Cerebellar cortex (tissue), 1 donor: ENCODE measurements around the gene POU2AF3.

Experiments
- DNase-seq: peaks from one replicate; pipeline ENCODE4 v3.0.0-alpha.2; 2015; ENCODE audit warnings: low spot score

Gene POU2AF3

DNA sequence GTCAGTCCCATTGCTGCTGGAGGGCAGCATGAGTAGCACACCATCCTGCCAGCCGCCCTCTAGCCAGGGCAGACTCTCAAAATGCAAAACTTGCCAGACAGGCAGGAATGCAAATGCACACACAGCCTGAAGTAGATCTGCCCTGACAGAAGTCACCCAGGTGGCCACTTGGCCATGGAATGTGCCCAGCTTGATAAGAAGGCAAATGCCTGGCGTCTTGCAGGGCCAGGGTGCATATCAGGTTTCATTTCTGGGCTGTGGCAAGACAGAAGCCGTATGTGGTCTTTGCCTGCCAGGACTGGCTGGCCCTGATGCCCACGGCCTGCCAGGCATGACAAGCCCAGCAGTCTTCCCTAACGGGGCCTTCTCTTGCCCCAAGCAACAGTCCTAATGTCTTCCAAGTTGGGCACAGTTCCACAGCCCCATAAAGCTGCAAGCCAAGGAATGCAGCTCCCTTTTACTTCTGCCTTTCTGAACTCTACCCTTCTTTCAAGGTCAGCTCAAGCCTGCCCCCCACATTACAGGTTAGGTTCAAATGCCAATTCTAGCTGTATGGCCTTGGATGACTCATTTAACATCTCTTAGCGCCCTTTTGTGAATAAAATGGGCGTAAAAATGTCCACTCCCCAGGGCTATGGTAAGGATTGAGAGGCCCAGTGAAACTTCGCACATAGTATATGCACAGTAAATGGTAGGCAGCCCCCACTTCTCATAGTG, 29.7 kb downstream of the POU2AF3 start:
- DNase-seq, result peak; percentile 98

- peak; percentile 11 for DNase-seq
These were observed 31.2 kb downstream of the POU2AF3 start for GRCh38 chr11:111329306-111330204.

DNA sequence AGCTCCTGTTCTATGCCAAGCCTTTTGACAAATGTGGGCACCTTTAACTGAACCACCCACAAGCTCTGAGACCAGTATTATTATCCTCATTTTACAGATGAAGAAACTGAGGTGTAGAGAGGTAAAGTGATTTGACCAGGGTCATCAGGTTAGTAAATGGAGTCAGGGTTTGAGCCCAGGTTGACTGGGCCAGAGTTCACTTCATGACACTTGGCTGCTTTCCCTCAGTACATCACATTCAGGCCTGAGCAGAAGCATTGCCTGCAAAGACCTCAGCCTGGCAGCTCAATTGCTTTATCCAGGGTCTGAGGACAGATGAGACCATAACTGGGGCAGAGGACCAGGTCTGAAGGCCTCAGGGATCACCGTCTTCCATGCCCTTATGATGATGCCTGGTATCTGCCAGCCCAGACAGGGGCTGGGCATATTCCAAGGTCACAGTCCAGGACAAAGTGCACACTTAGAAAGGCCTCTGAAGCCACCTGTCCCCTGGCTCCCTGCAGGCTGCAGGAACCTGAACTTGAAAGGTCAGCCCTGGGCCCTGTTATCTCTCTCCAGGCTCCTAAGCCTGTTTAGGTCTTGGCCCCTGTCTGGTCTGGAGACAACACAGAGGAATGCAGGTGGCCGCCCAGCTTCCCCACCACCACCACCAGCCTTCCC, 32.0 kb downstream of the POU2AF3 start:
- no peak for DNase-seq

DNA sequence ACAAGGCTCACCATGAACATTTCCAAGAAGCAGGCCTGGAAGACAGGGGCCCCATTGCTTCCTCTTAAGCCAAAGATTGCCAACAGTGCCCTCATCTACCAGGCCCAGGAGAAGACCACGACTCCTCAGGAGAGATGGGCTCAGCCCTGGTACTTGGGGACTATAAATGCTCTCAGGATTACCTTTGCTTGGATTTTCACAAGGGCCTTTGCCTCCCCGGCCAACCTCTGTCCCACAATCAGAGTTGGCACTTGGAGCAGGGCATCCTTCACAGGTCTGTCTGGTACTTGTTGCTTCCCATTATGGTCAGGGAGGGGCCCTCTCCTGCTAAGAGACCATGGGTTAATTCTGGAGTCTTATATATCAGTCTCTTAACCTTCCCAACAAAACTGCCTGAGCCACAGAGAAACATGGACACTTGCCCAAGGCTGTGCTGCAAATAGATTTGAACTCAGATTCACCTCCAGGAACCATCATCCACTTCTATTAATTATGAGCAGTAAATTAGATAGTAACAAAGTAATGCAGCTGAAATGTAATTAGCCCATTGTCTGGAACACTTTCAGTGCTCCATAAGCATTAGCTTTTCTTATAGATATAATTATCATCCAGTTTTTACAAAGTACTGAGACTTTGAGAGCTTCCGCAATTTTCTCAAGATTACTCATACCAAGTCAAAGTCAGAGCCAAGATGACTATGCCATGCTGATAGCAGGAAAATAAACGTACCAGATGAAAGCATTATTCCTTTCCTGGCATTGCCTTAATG, 33.5 kb downstream of the POU2AF3 start:
- DNase-seq, result no peak

- DNase-seq, result no peak
These were observed 36.5 kb downstream of the POU2AF3 start for GRCh38 chr11:111334532-111335502.

GRCh38 chr11:111335549-111335948, 37.2 kb downstream of the POU2AF3 start:
- no peak for DNase-seq

GRCh38 chr11:111336062-111336461, 37.7 kb downstream of the POU2AF3 start:
- DNase-seq, result no peak

DNA sequence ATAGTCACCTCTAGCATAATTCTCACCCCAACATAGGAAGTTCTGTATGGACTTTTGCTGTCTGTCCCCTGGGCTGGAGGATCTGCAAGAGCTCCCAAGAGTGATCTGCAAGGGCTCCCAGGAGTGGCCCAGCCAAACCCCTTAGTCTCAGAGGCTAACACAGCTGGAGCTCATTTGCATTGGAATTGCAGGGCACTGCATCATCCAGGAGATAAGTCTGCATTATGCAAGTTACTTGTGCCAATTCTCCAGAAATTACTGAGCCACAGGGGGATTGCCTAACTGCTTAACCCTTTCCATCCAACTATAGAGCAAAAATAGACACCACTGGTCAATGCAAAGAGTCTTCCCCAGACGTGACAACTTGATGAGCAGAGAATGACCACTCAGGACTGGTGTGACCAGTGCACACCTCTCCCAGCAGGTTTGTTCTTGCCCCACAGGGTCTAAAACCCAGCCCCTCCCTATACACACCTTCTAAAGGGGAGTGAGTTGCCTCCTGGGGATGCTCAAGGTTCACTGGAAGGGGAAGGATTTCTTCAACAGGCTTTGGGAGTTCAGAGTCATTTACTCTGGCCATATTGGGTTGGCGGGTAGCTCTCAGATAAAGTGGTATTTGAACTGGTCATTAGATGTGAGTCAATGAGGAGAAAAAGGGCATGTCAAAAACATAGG, 38.4 kb downstream of the POU2AF3 start:
- no peak for DNase-seq

DNA sequence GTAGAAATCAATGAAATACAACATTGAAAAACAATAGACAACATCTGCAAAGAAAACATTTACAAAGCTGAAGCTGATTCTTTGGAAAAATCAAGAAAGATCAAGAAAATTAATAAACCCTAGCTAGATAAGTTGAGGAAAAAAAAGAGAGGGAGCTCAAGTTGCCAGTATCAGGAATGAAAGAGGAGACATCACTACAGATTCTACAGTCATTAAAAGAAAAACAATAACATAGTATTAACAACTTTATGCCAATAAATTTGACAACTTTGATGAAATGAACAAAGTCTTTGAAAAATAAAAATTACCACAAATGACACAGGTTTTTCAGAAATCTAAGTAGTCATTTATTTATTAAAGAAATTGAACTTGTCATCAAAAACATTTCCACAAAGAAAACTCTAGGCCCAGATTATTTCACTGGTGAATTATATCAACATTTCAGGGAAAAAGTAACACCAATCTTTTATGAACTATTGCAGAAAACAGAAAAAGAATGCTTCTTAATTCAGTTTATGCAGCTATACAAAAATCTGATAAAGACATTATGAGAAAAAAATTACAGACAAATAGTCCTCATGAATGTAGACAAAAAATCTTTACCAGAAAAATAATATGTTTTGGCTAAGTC, 41.5 kb downstream of the POU2AF3 start:
- DNase-seq, result no peak

GRCh38 chr11:111342329-111342728, 44.0 kb downstream of the POU2AF3 start:
- DNase-seq, result no peak

DNA sequence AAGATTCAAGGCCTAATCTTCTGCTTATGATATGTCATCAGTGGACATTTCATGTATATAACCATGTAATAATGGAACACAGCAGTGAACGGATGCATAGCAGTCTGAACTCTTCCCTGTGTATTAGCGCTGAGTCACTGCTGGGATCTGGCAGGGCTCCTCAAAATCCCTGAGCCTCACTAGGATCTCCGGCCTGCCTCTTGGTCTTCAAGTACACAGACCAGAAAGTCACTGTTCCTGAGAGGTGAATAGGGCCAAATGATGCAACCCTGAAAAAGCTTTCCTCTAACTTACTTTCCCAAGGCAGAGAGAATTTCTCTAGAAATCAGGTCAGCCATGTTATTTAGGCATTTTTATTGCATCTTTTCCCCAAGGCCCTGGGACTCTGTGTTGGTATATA, 45.7 kb downstream of the POU2AF3 start:
- no peak for DNase-seq

DNA sequence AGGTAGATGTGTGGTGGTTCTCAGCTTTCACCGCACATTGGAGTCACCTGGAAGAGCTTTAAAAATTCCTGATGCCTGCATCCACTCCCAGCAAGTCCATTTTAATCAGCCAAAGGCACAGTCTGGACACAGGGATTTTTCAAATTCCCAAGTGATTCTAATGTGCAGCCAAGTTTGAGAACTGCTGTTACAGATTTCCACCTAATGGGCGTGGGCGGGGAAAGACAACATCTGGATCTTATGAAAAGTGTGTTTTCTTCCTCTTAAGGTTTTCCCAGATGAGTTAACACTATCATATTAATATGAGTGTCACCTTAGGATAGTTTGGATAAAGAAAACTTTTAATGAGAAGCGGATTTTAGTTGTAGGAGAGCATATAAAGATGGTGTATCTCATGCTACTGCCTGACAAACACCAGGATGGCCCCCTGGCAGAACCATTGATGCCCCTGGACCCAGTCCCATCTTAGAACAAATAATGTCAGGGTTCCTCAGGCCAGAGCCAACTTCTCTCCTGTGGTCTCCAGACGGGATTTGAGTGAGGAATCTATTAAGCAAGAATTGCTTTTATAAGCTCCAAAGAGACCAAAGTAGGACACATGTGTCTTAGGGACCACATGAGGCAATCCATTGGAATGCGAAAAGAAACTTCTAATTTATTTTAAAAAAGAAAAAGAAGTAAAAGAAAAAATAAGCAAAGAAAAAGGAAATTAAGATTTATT, 48.8 kb downstream of the POU2AF3 start:
- no peak for DNase-seq

DNA sequence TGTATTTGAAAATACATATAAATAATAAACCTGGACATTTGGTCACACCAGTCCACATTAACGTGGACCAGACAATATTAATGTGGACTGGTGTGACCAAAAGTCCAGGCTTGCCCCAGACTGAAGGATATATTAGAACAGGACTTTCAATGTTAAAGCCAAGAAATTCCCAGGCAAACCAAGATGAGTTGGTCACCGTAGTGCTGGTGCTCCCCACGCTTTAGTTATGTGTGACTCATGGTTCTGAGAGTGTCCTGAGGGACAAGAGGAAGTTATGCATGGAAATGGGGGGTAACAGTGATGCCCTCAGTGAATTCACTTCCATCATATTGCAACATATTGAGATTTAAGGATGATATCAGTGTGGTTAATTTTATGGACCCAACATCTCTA, 49.4 kb downstream of the POU2AF3 start:
- DNase-seq, result no peak

GRCh38 chr11:111348147-111348546, 49.8 kb downstream of the POU2AF3 start:
- no peak for DNase-seq

DNA sequence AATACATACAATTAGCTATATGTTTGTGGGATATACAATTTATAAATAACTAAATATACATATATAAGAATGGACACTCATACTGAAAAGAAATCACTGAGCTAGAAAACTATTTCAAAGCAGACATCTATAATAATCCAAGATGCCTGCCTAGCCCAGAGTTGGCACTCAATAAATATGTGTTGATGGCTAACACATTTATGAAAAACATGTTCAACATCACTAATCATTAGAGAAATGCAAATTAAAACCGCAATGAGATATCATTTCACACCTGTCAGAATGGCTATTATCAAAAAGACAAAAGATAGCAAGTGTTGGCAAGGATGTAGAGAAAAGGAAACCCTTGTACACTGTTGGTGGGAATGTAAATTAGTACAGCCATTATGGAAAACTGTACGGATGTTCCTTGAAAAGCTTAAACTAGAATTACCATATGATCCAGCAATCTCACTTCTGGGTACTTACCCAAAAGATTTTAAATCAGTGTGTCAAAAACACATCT, 50.9 kb downstream of the POU2AF3 start:
- DNase-seq, result no peak

GRCh38 chr11:111350811-111351210, 52.5 kb downstream of the POU2AF3 start:
- no peak for DNase-seq

DNA sequence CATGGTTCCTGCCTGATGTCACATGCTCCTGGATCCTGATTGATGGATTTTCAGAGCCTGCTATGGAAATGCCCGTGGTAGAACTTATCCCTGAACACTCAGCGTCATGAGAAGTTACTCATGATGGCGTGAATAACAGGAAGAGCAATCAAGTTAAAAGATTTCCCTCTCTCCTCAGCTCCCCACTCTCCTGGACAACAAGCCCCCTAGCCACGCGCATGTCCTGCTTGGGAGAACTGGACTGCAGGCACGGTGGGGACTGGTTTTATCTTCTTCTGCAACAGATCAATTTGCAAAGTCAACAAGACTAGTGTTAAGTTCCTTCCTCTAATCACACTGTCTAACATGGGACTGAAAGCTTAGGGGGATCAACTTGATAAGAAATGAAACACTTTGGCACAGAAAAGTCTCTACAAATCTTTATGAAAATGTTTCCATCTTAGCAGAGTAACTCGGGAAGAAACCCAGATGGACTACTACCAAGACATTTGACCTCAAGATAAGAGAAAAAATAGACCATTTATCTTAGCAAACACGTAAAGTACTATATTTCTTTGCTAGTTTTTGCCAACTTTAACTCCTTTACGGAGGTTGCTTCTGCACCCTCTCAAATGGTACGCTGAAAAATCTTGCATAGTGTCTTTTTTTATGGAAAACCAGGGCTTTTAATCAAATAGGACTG, 53.2 kb downstream of the POU2AF3 start:
- DNase-seq, result no peak

DNA sequence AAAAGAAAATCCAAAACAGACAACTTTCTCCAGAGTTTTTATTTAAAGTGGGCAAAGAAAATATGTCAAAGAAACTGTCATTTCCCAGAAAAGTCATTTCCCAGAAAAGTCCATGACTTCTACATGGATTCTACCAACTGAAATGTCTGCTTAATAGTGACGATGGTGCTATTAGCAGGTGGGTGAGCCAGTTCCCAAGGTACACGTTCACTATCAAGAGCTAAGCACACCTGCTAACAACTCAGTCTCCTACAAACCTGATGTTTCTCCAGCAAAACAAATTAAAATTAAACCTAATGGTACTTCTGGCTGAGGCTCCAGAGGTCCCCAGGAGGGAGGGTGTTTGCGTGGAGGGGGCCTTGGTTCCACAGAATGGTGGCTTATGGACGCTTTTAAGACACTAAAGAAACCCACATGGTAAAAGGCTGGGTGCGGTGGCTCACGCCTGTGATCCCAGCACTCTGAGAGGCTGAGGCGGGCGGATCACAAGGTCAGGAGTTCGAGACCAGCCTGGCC, 53.9 kb downstream of the POU2AF3 start:
- no peak for DNase-seq
